Measurements from ENCODE around the gene KCNK7. TPM values are rescaled to one million over a fixed set of nuclear protein-coding genes. Genes with fewer than 3 reads are reported as not detected.

The KCNK7 gene, protein sequence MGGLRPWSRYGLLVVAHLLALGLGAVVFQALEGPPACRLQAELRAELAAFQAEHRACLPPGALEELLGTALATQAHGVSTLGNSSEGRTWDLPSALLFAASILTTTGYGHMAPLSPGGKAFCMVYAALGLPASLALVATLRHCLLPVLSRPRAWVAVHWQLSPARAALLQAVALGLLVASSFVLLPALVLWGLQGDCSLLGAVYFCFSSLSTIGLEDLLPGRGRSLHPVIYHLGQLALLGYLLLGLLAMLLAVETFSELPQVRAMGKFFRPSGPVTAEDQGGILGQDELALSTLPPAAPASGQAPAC
- total RNA-seq, result 2.9 and 5.2 TPM in 2 replicates

GRCh38 chr11:65595543-65596281, at the start of gene KCNK7:
TSS of gene KCNK7 (minus strand) at chr11:65595800. CDS start at chr11:65595772, 28 bp downstream.

DNA sequence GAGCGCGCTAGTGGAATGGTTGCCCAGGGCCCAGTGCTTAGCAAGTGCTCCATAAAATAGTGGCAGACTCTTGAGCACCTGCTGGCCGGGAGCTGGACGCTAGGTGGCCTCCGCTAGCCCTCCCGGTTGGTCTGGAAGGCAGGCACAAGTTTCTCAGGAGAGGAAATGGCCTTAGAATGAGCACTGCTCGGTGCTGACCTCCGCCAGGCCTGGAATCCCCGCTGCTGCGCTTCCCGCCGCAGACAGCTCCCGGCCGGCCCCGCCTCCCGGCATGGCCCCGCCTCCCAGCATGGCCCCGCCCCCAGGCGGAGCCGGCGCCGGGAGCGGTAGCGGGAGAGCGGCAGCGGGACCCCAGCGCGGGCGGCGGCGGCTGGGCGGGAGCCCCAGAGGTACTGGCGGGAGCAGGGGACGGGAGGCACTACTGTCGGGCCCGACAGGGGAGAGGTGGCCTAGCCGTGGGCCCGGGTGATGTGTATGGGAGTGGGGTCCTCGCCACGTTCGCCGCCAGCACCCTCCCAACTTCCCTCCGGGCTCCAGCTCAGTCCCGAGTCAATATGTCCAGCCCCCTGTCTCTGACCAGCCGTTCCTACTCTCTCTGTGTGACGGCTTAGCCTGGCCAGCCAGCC, 42.3 kb upstream of the KCNK7 start, which contains the start of gene SIPA1:
TSS of gene SIPA1 (plus strand) at position 308 of the 626 bp plus-strand sequence. CDS start 2,821 bp downstream, outside the sequence.

GRCh38 chr11:65615229-65615949, 19.8 kb upstream of the KCNK7 start, which contains the start of gene PCNX3:
TSS of gene PCNX3 (plus strand) at chr11:65615776. CDS start at chr11:65616312, 536 bp downstream.

DNA sequence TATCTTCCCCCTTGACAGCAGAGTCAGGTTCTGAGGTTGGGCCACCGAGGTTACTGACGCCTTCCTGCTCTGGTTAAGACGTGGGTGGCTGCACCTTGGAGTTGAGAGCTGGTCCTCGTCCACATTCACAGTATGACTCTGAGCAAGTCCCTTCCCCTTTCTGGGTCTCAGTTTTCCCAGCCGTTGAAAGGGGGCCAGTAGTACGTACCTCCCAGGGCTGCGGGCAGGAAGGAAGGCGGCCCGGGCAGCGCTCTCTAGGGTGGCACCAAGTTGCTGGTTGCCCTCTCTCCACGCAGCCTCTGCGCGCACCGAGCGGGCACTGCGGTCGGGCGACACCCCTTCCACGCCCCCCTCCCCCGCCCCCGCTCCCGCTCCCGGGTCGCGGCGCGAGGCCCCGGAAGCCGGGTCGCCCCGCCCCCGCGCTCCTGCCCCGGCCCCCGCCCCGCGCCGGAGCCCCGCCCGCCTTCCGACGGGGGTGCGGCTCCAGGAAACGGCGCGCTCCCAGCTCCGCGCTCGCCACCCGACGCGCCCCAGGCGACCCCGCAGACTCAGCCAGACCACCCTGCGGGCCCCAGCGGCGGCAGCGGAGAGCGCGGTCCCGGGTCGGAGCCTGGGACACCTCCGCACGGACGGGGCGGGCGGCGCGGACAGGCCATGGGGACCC, 19.9 kb downstream of the KCNK7 start, which contains the start of gene EHBP1L1:
TSS of gene EHBP1L1 (plus strand) at position 486 of the 664 bp plus-strand sequence. CDS start 250 bp downstream, outside the sequence.

GRCh38 chr11:65572356-65573051, 23.1 kb downstream of the KCNK7 start, which contains the start of gene FAM89B:
TSS of gene FAM89B (plus strand) at chr11:65572538. CDS start at chr11:65572670, 132 bp downstream.

DNA sequence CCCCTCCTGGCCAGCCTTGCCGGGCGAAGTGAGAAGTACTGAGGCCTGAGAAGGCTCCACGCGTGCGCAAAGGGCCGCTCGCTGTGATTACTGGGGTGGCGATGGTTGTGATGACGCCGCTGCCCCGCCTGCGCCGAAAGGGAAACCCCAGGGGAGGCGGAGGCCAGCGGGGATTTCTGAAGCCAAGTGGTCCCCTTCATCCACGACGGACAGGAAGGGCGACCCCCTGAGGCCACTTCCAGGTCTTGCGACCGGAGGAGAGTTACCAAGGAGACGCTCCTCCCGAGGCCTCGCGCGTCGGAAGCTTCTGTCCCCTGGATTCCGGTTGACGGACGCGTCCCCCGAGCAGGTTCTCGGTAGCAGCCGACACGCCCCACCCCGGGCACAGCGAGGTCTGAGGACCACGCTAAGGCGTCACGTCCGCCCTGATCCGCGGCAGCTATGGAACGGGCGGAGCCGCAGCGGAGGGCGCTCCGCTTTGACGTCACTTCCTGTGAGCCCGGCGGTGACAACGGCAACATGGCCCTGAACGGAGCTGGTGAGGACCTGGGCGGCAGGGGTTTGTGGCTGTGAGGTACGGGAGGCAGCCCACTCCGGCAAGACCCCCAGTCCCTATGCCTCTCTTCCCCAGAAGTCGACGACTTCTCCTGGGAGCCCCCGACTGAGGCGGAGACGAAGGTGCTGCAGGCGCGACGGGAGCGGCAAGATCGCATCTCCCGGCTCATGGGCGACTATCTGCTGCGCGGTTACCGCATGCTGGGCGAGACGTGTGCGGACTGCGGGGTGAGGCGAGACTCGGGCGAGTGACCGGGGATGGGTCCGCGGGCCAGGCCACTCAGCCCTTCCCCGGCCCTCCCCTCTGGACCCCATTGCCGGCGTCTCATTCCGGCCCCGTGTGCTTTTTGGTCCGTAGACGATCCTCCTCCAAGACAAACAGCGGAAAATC, 25.4 kb downstream of the KCNK7 start, which contains the start of gene ZNRD2:
TSS of gene ZNRD2 (plus strand) at position 505 of the 946 bp plus-strand sequence. CDS start at position 520, 15 bp downstream.

GRCh38 chr11:65558002-65558929, 37.3 kb downstream of the KCNK7 start, which contains the start of gene LTBP3:
TSS of gene LTBP3 (minus strand) at chr11:65558359. CDS start at chr11:65557959, 400 bp downstream.

Other genes starting within 250 kb of the KCNK7 start
- gene TIGD3, start 241.0 kb downstream of the KCNK7 start, total RNA-seq, result 0.07 TPM in 1 of 2 replicates, not detected in the other
- gene SLC25A45, start 213.2 kb downstream of the KCNK7 start, total RNA-seq, result 0.09 and 0.56 TPM in 2 replicates
- gene FRMD8, start 209.2 kb downstream of the KCNK7 start, total RNA-seq, result 116 and 142 TPM in 2 replicates
- 23.1 and 31.5 TPM in 2 replicates for gene NEAT1, start 173.0 kb downstream of the KCNK7 start, total RNA-seq
- 1,648 and 1,826 TPM in 2 replicates for gene MALAT1, start 96.8 kb downstream of the KCNK7 start, total RNA-seq
- 62.1 and 72.4 TPM in 2 replicates for gene SCYL1, start 70.7 kb downstream of the KCNK7 start, total RNA-seq
- 47.3 and 70.5 TPM in 2 replicates for gene LTBP3, start 37.4 kb downstream of the KCNK7 start, total RNA-seq
- gene ZNRD2, start 25.3 kb downstream of the KCNK7 start, total RNA-seq, result 66.6 and 104 TPM in 2 replicates
- gene FAM89B, start 23.3 kb downstream of the KCNK7 start, total RNA-seq, result 34.2 and 40.8 TPM in 2 replicates
- 40.9 and 63.1 TPM in 2 replicates for gene EHBP1L1, start 19.7 kb downstream of the KCNK7 start, total RNA-seq
- gene MAP3K11, start 18.4 kb upstream of the KCNK7 start, total RNA-seq, result 32.6 and 39.1 TPM in 2 replicates
- gene PCNX3, start 20.0 kb upstream of the KCNK7 start, total RNA-seq, result 33.0 and 43.0 TPM in 2 replicates
- 9.7 and 14.6 TPM in 2 replicates for gene SIPA1, start 42.3 kb upstream of the KCNK7 start, total RNA-seq
- 35.5 and 68.3 TPM in 2 replicates for gene RELA, start 67.1 kb upstream of the KCNK7 start, total RNA-seq
- 33.8 and 37.9 TPM in 2 replicates for gene KAT5, start 116.5 kb upstream of the KCNK7 start, total RNA-seq
- 61.6 and 92.6 TPM in 2 replicates for gene RNASEH2C, start 125.0 kb upstream of the KCNK7 start, total RNA-seq
- 21.3 and 24.3 TPM in 2 replicates for gene AP5B1, start 185.2 kb upstream of the KCNK7 start, total RNA-seq
- gene OVOL1, start 191.3 kb upstream of the KCNK7 start, total RNA-seq, result 26.4 and 31.0 TPM in 2 replicates
- 0.14 and 0.56 TPM in 2 replicates for gene SNX32, start 238.2 kb upstream of the KCNK7 start, total RNA-seq